ENCODE measurements around the gene SLC22A13.
"Not testable (repeated sequence)": the region's sequence is repeated elsewhere in the genome, so short reads cannot be mapped to it uniquely, and the experiment has no call there.

SLC22A13 gene

GRCh38 chr3:38266810-38267209 is 1.2 kb downstream of the SLC22A13 start:
- DNase-seq, result no peak

DNA sequence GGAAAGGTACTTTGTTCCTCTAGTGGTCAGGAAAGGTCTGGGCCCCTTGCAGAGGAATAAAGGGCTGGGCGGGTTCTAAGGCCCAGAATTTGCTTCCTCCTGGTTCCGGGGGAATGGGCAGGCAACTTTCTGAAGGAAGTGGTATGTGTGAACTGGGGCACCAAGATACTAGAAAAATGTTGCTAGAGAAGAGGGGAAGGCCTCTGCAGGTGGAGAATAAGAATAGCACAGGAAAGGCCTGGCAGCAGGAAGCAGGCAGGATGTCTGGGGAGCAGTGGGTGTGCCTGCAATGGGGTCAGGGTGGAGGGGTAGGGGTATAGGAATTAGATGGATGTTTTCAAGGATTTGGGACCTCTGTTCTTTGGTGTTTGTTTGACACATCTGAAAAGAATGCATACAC is 2.0 kb downstream of the SLC22A13 start:
- no peak for DNase-seq

DNA sequence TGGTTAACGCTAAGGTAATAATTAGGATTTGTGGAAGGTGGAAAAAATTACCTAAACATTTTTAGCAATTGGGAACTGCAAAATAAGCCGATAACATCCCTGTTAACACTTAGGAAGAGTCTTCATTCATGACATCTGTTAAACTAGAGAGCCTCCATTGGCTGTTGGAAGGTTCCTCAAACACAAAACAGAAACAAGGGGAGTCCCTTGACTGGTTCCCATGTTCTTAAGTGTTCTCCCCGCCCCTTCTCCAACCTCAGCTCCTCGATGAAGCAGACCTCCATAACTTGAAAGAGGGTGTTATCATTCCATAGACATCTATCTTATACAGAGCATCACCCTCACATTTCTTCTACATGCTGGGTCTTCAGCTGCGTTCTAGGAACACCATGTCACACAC is 2.5 kb downstream of the SLC22A13 start:
- no peak for DNase-seq

DNA sequence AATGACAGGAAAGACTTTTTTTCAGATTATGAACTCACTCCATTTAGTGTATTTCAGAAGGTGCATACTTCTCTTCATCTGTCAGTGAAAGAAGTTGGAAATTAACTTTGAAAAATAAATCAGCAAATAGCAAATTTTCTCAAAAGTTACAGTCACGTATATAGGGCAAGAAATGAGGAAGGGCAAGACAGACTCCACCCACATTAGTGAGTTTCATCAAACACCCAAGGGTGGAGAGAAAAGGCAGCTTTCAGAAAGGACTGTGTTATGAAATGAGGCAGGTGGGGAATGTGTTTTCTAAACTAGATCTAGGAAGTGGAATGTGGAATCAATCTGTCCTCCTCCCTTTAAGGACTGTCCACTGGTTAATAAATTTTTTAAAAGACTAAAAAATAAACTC is 2.9 kb downstream of the SLC22A13 start:
- DNase-seq, result no peak

DNA sequence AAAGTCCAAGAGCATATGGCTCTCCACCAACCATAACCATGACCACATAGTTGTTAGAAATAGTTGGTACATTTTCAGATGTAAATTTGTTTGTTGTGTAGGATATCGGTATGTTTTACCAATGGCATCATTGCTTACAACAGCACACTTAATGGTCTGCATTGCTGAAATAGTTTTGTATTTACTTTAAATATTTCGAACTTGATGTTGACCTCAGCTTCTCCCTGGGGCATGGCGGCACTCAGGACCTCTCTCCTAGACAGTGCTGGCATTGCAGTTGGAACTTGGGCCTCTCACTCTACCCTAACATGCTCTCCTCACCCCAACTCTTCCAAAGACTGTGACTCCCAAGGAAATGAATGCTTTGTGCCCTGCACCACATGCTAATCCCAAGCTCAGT is 5.0 kb downstream of the SLC22A13 start:
- no peak for DNase-seq

- DNase-seq, result no peak
These were observed 5.9 kb downstream of the SLC22A13 start for GRCh38 chr3:38271553-38271952.

DNA sequence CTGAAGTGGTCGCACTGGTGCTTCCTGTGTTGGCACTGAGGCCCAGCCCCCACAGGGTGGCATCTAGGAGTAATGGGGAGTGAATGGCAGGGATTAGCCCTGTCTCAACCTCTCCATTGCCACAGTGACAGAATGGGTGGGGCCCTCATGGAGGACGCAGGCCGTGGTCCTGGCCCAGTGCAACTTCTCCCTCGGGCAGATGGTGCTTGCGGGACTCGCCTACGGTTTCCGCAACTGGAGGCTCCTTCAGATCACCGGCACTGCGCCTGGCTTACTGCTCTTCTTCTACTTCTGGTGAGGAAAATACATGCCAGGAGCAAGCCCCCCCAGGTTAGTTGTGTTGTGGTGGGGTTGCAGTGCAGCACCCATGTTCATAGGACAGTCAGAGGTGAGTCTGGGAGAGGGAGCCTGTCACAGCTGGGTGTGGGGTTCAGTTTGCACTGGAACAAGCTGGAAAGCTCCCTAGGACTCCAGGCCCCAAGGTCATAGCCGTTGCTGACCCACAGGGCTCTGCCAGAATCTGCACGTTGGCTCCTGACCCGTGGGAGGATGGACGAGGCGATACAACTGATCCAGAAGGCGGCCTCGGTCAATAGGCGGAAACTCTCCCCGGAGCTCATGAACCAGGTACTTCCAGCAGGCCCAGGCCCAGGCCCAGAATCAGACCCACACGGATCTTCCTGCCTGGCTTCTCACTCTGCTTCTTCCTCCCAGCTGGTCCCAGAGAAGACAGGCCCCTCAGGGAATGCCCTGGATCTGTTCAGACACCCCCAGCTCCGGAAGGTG is 9.4 kb downstream of the SLC22A13 start:
- no peak for DNase-seq

DNA sequence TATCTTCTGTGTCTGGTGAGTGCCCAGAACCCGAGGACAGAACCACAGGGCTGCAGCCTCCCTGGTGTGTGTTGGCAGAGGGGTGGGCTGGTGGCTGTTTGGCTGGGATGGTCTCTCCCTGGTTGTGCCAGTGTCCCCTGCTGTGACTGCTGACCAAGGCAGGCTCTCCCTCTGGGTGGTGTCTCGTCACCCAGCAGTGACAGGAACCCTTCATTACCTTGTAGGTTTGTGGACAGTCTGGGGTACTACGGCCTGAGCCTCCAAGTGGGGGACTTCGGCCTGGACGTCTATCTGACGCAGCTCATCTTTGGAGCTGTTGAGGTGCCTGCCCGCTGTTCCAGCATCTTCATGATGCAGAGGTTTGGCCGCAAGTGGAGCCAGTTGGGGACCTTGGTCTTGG is 10.0 kb downstream of the SLC22A13 start:
- no peak for DNase-seq

DNA sequence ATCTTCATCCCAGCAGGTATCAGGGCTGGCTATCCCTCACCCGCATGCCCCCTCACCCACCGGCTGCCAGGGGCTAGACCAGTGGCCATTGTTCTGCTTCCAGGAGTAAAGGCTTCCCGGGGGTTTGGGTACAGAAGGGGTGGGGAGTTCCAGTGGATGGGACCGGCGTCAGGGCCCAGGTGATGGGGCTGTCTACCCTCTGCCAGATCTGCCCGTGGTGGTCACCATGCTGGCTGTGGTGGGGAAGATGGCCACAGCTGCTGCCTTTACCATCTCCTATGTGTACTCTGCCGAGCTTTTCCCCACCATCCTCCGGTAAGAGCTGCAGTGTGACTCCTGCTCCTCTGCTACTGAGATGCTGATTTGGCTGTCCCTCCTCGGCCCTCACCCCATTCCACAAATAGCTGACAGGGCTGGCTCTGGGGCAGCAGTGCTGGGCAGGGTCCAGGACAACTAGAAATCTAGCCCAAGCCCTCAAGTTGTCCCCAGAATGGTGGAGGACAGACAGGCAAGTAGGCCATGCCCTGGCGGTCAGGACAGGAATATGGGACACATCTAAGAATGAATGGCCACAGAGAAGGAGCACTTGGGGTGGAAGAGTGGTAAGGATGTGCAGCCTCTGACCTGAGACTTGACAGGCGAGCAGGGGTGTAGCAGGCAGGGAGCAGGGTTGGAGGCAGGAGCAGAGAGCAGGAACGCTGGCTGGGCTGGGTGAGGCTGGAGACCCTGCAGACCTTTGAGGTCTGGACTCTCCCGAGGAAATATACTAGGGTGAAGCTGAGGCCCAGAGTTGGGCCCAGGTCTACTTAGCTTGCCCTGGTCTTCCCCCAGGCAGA is 10.7 kb downstream of the SLC22A13 start:
- no peak for DNase-seq

- no peak for DNase-seq
These were observed 11.5 kb downstream of the SLC22A13 start for GRCh38 chr3:38276917-38277630.

DNA sequence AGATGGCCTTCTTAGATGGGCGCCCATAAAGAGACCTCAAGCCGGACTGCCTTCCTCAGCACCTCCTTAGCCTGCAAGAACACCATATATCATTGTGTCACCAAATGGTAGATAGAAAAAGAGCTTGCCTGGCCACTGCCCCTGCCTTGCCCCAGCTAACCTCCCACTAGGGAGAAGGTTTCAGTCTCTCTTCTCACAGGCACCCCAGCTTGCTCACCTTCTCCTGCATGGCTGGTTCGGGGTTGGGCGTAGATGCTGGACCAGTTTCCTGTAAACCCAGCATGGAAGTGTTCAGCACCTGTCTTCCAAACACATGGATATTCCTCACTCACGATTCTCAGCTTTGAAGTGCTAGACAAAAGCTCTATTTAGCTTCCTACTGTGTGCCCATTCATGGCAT is 13.2 kb downstream of the SLC22A13 start:
- DNase-seq, result no peak

- DNase-seq, result no peak
These were observed 16.5 kb downstream of the SLC22A13 start, which contains the start of gene SLC22A14 for GRCh38 chr3:38281895-38282686. Gene SLC22A14 (plus strand): TSS chr3:38282294. CDS start chr3:38306027, 23,733 bp downstream.

DNA sequence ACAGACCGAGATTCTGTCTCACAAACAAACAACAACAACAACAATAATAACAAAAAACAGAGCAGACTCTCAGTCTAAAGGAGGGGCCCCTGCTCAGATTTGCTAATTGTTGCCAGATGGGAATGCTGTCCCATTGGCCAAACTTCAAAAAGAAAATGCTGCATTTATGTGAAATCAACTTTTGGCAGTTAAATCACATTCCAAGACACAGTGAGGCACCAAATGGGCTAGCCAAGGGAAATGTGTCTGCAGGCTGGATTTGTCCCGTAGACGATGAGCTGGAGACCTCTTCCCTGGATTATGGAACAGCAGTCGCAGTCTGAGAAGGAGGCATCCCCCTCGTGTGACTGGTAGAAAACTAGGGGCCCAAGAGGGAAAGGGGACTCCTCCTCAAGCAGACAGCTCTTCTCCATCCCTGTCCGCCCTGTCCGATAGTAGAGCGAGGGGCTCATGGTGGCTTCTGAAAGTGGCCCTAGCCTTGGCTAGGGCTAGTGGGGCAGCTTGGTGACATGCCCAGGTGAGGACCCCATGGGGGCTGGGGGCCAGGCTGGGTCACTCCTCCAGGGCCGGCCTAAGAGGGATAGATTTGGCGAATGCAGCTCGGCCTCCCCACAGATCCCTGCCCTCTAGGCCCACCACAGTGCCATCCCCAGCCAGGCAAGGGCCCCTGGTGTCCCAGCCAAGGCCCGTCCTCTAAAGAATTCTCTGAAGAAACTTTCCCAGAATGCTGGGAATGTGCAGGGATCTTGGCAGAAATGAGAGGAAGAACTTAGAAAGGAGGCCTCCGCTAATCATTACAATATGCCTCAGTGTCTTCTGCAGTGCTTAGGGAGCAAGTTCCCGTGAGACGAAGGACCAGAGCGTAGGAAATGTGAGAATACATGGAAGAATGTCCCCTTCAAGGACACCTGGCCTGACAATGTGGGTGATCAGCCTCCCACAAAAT is 18.5 kb downstream of the SLC22A13 start:
- no peak for DNase-seq

GRCh38 chr3:38284756-38285150 is 19.1 kb downstream of the SLC22A13 start:
- DNase-seq, result no peak

DNA sequence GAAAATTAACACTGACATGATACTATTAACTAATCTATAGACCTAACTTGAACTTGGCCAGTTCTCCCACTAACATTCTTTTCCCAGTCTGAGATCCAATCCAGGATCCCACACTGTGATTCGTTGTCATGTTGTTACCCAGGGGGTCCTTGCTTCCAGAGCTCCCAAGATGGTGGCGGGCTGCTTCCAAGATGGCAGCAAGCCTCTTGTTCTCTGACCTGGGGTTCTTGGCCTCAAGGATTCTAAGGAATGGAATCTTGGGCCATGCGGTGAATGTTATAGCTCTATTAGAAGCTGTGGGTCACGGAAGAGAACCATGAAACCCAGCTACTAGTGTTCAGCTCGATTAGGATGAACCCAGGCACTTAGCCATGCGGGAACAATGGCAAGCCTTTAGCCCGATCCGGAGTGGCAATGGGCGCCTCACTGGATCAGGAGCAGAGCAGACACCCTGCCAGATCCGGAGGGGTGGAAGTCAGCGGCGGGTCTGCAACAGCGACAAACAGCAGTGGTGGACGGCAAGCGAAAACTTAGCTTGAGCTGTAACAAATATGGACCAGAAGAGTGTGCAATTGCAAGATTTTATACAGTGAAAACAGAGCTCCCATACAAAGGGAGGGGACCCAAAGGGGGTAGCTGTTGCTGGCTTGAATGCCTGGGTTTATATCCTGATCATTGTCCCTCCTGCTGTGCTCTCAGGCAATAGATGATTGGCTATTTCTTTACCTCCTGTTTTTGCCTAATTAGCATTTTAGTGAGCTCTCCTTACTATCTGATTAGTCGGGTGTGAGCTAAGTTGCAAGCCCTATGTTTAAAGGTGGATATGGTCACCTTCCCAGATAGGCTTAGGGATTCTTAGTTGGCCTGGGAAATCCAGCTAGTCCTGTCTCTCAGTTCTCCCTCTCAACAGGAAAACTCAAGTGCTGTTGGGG is 23.9 kb downstream of the SLC22A13 start:
- DNase-seq, result not testable (repeated sequence)

DNA sequence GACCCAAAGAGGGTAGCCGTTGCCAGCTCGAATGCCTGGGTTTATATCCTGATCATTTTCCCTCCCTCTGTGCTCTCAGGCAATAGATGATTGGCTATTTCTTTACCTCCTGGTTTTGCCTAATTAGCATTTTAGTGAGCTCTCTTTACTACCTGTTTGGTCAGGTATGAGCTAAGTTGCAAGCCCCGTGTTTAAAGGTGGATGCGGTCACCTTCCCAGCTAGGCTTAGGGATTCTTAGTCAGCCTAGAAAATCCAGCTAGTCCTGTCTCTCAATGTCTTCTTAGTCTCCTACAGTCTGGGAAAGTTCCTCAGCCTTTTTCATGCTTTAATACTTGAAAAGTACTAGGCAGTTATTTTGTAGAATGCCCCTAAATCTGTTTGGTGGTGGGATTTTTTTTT is 31.4 kb downstream of the SLC22A13 start:
- DNase-seq, result not testable (repeated sequence)

DNA sequence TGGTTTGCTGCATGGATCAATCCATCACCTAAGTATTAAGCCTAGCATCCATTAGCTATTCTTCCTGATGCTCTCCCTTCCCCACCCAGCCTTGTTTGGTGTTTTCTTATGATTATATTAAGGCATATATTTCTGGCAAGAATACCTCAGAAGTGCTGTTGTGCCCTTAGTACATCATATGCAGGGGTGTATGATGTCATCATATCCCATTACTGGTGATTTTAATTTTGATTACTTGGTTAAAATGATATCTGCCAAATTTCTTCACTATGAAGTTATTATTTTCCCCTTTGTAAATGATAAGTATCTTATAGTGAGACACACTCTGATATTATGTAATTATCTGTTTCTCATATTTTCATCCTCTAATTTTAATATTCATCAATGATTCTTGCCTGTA is 31.9 kb downstream of the SLC22A13 start:
- no peak for DNase-seq

DNA sequence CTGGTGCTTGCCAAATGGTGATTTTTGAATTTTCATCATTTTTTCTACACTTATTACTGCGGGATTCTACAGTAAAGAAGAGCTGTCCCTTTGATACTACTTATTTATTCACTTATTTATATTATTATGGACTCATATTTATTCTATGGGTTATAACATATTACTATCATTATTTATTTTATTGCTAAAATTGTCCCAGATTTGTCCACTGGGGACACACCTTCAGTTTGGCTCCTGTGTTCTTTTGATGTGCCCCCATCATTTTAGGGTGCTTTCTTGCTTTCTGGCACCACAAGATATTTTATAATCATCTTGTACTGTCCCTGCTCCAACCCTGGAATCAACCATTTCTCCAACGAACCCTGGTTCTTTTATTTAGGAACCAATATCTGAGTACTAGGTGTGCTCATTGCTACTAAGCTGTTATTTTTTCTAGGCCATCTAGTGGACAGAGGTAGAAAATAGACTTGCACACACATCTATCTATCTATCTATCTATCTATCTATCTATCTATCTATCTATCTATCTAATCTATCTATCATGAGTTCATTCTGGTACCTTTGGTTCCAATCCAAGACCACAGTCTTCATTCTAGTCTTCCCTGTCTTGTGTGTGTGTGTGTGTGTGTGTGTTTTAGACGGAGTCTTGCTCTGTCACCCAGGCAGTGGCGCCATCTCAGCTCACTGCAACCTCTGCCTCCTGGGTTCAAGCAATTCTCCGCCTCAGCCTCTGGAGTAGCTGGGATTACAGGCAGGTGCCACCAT is 32.5 kb downstream of the SLC22A13 start:
- no peak for DNase-seq

GRCh38 chr3:38306941-38307340 is 41.3 kb downstream of the SLC22A13 start:
- no peak for DNase-seq

DNA sequence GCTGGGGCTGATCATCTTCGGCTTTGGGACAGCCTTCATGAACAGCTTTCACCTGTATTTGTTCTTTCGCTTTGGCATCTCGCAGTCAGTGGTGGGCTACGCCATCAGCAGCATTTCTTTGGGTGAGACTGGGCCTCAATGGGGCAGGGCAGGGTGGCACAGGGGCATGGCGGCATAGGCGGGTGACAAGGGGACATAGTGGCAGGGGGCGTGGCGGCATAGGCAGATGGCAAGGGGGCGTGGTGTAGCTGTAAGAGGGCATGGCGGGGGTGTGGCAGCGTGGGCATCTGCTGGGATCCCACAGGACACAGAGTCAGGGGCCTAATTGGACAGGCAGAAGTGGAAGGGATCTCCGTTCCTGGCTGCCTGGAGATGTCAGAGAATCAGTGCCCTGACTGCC is 42.0 kb downstream of the SLC22A13 start:
- DNase-seq, result no peak
